ENCODE results near the gene MYO16.

- TF ChIP-seq POLR2A (IDR thresholded peaks at IDR 0.05) (no peak), CTCF (IDR thresholded peaks at IDR 0.05) (no peak), EP300 (IDR thresholded peaks at IDR 0.05) (no peak)
These were observed 350.8 kb downstream of the MYO16 start for GRCh38 chr13:108980237-108980636.

Data from gastroesophageal sphincter (tissue), 3 donors.